GM19328 (cell line): ENCODE data around the gene TMEM185B.

Experiments
- ATAC-seq: cut with Tn5 transposase; IDR thresholded peaks from one replicate; pipeline ENCODE4 v1.9.1; 2021; ENCODE audit warnings: mild to moderate bottlenecking, moderate library complexity; ENCODE audit not compliant: unreplicated experiment

The TMEM185B gene

DNA sequence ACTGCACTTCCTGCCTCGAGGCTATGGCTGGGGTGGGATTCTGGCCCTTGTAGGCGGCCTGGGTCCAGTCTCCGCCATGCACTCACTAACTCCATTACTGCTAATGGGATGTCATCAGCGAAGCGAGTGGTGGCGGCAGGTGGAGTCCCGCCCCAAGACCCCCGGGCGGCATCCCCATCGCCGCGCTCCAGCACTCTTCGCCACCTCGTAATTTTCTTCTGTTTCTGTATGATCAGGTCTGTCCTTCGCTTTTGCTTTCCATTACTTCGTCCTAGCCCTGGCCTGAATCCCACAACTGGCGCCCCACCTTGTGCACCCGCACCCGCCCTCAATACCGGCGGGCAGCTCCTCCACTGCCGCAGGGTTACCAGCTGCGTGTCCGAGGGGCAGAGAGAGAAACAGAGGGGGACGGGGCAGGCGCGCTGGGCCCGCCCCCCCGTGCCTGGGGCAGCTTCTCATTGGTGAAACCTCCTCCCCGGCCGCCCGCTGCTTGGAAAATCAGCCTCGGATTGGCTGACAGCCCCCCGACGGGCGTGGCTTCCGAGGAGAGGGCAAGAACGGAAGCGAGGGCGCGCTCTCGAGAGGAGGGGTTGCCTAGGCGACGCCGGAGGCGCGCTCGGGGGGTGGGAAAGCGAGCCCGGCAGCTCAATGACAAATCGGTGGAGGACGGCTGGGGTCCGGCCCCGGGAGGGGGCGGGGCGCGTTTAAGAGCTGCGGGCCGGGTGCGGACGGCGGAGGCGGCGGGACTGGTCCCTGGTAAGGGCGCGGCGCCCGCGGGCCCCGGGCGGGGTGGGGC is 29.2 kb upstream of the TMEM185B start, which contains the start of gene RALB:
Gene RALB, plus strand, starts transcription at position 628 of the 796 bp plus-strand sequence. CDS start 25,813 bp downstream, outside the sequence.
- ATAC-seq: peak; percentile 93

GRCh38 chr2:120251880-120252224 is 28.7 kb upstream of the TMEM185B start:
- ATAC-seq: no peak

GRCh38 chr2:120251078-120251477 is 27.9 kb upstream of the TMEM185B start:
- ATAC-seq: no peak

- no peak for ATAC-seq
Observed at GRCh38 chr2:120250640-120251039, 27.4 kb upstream of the TMEM185B start.

DNA sequence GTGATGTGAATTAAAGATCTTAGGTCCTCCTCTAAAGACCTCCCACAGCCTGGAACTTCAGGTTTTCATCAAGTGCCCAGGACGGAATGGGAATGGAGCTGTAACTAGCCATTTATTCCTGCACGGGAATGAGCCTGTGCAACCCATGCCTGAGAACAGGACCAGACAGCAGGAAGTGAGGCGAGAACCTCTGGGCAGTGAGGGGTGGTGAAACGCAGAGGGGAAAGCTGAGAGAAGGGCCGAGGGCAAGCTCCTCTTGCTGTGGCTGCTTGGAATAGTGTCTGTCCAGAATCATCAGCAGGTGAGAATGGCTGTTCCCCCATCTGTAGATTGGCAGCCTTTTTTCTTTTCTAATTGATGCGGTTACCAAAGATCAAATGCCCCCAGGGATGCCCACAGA is 24.7 kb upstream of the TMEM185B start:
- no peak for ATAC-seq

DNA sequence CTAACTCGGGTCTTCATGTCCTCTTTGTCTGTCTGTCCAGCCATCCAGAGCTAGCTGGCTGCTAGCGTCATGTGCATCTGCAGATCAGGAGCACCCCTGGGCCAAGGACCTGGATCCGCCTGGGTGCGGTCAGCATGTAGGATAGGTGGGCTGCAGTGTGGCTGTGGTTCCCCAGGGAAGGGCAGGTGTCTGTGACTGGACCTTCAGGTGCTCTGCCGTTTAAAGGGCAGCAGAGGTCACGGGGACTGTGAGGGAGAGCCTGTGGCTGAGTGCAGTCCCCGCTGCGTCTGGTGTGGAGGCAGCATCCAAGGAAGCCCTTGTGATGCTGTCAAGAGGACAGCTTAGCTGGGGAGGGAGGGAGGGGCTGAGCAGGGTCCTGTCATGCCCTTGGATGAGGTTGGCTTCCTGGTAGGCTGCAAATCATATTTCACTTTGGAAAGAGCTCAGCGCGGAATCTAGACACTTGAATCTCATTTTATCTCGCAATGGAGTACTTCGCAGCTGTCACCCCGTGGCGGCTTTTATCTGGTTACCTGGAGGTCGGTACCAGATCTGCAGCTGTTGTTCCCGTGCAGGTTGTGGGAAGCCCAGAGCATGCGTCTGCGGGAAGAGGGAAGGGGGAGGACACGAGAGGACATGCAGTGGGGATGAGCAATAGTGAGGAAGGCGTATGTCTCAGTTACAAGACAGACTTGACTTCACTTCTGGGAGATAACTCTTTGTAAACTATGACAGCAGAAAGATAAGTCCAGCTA is 23.5 kb upstream of the TMEM185B start:
- no peak for ATAC-seq

DNA sequence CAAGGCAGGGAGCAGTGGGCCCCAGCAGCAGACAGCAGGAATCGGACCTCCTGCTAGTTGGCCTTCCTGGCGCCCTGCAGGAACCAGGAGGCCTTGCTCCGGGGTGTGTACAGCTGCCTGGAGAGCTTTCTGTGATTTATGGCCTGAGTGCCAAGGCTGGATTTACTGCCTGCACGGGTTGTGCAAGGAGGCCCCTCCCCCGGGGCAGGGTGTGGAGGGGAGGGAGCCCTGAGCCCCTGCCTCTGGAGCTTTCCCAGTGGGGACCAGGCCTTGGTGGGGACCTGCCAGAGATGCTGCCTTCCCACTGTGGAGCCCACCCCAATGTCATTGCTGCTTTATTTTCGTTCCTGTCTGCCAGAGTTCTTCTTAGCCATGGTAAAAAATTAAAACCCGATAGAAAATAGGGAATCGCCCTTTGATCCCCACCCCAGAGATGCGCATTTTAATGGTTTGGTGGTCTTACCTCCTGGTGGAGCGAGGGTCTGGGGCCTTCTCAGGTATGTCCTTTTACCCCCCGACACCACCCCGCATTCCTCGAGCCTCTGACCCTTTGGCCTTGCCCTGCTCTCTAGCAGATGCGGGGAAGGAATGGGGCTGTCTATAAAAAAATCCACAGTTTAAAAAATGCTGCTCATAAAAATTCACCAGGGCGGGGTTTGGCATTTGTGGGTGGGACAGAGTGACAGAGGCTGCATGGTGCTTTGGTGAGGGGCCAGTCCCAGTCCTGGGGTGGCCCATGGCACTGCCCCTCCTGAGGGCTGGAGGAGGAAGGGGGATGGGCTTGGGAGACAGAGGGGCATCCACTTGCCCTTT is 22.5 kb upstream of the TMEM185B start:
- no peak for ATAC-seq

GRCh38 chr2:120244656-120245519 is 21.7 kb upstream of the TMEM185B start:
- ATAC-seq: no peak

DNA sequence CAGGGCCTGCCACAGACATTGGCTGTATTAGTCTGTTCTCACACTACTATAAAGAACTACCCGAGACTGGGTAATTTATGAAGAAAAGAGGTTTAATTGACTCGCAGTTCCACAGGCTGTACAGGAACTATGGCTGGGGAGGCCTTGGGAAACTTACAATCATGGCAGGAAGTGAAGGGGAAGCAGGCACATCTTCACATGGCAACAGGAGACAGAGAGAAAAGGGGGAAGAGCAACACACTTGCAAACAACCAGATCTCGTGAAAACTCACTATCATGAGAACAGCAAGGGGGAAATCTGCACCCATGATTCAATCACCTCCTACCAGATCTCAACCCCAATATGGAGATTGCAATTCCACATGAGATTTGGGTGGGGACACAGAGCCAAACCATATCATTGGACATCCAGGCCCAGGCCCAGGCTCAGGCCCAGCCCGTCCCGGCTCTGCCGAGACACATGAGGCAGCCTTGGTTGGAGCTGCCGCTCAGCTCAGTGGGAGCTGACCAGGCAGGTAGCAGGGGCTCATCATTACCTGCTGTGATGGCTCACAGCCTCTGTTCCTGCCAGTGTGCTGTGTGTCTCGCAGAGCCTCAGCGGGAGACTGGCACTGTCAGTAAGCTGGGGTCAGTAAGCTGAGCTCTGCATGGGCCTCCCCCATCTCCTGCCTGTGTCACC is 20.8 kb upstream of the TMEM185B start:
- ATAC-seq: no peak

DNA sequence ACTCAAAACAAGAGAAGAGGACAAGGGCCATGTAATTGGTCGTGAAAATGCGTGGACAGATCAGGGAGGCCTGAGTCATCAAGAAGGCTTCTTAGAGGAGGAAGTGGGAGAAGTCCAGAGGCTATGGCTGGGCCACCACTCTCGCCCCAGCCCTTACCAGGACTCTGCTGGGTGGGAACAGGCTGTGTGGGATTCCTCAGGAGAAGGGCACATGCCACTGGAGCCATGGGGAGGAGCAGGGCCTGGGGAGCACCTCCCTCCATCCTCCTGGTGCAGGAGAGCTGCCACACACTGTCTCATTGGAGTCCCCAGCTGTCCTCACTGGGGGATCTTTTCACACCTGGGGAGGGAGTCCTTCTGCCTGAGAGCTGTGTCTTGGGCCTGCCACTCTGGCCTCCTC is 20.0 kb upstream of the TMEM185B start:
- ATAC-seq: no peak

DNA sequence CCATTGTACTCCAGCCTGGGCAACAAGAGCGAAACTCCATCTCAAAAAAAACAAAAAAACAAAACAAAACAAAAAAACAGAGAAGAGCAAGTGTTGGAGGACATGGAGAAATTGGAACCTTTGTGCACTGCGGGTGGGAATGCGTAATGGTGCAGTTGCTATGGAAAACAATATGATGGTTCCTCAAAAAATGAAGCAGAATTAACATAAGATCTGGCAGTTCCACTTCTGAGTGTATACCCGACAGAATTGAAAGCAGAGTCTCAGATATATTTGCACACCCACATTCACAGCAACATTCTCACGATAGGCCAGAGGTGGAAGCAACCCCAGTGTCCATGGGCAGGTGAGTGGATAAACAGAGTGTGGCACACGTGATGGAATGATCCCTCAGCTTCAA is 18.5 kb upstream of the TMEM185B start:
- ATAC-seq: no peak

DNA sequence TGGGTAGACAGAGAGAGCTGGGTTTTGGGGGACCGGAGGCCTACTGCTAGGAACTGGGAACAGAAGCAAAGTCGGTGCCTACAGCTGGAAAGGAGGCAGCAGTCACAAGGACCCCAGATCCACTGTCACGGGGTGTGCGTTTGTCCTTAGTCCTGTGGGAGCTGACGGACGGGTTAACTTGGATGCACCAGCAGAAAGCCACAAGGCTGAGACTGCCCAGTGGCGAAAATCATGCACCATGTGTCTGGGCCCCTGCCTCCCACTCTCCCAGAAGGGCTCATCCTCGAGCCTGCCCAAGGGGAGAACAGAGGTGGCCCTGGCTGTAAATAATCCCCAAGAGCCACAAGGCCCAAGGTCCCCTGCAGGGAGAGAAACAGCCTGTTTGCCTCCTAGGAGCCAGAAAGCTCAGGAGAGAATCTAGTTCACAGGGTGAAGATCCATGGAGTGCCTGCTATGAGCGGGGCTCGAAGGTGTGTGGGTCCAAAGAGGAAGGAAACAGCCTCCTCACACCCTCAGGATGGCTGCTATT is 17.8 kb upstream of the TMEM185B start:
- no peak for ATAC-seq

DNA sequence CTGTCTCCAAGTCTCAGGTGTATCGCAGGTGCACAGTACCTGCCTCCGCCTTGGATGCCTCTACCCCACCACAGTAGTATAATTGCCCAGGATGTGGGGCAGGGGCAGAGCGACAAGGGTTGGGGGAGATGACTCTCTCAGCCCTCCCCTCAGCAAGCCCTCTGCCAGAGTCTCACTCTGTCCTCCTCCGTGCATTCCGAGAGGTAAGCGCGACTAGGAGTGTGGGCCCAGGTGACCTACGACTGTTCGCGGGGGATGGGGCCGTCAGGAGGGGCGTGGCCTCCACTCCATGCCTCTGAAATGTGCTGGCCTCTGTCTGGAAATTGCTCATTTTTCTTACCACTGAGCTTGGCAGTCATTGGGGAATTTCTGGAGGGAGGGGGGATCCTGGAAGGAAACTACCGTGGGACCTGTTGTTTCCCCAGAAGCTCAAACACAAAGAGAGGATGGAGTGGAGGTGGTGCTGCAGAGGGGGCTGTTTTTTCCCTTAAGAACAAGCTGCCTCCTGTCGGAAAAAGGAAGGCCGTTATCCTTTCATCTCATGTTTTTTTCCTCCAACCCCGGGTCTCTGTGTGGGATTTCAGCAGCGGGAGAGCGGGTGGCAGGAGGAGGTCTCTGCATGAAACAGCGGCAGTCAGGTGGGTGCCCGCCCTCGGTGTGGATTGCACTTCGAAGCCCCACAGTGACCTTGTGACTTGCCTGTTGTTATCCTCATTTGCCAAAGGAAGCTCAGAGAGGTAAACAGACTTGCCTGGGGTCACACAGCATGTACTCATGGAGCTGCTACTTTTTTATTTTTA is 16.5 kb upstream of the TMEM185B start:
- ATAC-seq: no peak

- no peak for ATAC-seq
Observed at GRCh38 chr2:120238728-120239487, 15.7 kb upstream of the TMEM185B start.

DNA sequence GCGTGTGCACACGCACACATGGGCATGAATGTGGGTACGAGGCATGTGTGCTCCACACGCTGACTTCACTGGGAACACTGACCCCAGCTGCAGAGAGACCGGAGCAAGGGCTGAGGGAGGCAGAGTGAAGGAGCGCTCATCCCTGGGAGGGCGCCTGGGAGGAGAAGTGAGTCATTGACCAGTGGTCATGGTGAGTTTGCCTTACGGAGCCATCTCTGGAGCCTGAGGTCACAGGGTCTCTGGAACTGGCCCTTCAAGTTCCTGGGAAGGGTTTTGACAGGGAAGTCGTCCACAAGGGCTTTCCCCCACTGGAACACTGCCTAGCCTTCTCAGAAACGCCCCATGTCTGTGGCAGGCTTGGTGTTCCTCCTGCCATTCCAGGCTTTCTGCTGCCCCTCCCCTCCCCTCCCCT is 14.3 kb upstream of the TMEM185B start:
- ATAC-seq: no peak

DNA sequence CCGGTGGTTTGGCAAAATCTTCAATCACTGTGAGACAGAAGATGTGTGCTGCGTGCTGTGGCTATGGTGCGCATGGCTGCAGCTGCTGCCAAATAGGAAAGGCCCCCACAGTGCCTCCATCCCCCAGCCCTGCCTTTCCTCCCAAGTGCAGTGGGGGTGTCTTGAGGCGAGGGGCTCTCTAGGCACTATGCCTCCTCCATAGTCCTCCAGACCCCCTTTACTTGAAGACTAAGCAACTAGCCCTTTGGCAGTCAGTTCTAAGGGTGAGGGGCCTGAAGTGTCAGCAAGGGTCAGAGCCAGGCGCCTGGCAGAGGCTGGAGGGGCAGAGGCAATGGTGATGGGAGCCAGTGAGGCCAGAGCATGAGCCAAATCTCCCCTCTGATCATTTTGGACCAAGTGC is 13.6 kb upstream of the TMEM185B start:
- ATAC-seq: no peak

- ATAC-seq: no peak
Observed at GRCh38 chr2:120236316-120236715, 13.1 kb upstream of the TMEM185B start.

DNA sequence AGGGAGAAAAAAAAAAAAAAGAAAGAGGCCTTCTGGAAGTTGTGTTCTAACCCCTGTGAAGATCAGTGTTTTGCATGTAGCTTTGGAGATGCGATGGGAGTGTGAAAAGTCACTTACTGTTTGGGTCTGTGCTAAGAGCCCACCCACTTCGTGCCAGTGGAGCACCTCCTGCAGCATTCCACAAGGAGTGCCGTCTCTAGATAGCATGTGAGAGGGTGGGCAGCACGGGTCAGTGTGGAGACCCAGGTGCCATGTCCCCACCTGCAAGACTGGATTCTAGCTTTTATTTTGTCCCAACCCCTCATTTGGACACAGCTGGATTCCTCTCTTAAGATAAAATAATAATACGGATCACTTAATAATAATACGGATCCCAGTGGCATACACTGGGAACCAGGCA is 12.5 kb upstream of the TMEM185B start:
- no peak for ATAC-seq
